DMS153 treated with DMSO at 0.1 percent for 48 hours (cell line): ENCODE results near the gene EPHA1.

ENCODE experiments used
- DNase-seq: peaks from one replicate; lab custom pipeline; 2025; ENCODE audit not compliant: unreplicated experiment; lab: John Stamatoyannopoulos, UW

EPHA1 gene

GRCh38 chr7:143408686-143409561 lies at the start of gene EPHA1:
Gene EPHA1 (minus strand): TSS chr7:143408856. CDS start chr7:143408805, 51 bp downstream.
- DNase-seq = peak; percentile 28

DNA sequence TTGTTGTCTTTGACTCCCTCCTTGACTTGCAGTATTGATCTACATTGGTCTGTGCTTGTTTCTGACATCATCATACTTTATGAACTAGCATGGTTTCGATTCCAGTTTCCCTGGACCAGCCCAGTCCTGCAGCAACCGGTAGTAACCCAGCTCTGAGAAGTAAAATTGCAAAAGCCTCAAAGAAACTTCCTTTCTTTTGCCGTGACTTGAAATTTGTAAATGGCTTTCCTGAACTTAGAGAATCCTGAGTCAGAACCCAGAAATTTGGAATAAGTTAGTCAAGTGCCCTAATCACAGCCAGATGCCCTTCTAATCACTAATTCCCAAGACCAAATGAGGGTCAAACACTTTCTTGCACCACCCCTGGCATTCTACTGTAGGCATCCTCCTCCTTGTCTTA lies 49.6 kb upstream of the EPHA1 start:
- no peak for DNase-seq

DNA sequence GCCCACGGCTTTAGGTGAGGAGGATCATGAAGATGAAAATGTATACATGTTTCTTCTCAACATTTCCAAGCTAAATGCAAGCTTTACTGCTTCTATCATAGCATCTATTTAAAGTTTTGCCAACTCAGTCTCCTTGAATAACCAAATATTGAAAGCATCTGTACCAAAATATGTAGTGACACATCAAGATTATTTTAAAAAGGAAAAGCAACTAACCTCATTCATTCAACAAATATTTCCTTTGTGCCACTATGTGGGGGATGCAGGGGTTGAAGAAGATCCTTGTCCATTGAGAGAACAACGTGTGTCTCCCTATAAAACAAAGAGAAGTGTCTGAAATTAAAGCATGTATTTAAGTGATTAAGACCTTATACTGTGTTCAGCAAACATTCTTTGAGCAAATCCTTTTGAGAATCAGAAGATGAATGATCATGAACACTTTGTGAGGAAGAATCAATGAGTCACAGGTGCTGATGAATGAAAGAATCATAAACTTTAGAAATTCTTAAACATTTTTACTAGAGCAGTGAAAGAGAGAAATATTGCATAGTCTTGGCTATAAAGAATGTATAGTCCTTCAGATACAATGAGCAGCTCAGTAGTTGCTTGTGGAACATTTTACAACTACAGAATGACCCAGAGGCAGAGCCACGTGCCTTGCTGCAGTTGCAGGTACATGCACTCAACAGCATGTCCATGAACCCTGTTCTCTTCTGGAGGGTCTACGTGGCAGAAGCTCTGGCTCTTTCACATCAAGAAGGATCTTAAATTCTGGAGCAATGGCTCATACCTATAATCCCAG lies 48.5 kb upstream of the EPHA1 start:
- no peak for DNase-seq

GRCh38 chr7:143455942-143456341 lies 47.3 kb upstream of the EPHA1 start:
- no peak for DNase-seq

GRCh38 chr7:143455491-143455890 lies 46.8 kb upstream of the EPHA1 start:
- DNase-seq = no peak

- DNase-seq = no peak
Measured at GRCh38 chr7:143454091-143454680, 45.5 kb upstream of the EPHA1 start.

DNA sequence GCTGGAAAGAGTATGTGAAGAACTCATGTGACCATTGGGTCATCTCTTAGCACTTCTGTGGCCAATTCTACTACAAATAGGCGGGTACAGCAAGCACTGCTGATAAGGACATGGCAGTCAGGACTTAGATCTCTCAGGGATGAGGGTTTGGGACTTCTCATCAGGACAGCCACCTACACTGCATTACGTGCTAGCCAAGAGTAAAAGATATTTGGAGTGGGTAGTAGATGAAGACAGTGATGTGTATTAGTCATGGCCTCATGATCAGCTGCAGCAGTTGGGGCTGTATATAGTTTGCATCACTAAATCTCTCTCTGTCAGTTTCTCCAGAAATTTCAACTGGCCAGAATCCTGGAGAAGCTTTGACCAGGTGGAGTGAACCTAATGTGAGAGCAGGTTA lies 43.8 kb upstream of the EPHA1 start:
- no peak for DNase-seq

DNA sequence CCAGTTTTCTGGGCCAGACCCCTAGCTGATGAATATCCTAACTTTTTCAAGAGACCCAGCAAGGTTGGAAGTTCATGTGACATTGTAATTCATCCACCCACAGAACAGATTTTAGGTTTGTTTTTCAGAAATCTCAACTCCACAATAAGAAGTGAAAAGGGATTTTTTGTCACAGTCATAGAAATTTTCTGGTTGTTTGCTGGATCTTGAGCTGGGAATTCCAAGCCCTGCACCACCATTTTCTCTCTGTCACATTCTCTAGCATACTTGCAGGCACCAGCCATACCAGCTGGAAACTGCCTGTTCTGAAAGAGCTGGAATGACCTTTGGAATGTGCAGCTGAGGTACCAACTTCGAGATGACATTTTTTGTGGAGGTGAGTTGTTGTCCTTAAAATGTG lies 43.1 kb upstream of the EPHA1 start:
- DNase-seq = no peak

DNA sequence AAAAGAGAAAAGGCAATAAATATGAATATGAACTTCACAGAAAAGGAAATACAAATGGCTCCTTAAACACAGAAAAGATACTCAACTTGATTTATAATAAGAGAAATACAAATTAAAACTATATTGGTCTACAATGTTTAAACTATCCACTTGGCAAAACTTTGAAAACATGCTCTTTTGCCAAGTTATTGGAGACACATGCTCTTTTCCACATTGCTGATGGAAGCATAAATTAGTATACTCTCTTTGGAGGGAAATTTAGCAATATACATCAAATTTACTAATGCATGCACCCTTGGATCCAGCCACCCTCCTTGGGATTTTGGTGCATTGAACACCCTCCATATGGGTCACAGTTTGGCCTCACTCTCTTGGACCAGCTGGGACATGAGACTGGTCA lies 42.5 kb upstream of the EPHA1 start:
- DNase-seq = no peak

DNA sequence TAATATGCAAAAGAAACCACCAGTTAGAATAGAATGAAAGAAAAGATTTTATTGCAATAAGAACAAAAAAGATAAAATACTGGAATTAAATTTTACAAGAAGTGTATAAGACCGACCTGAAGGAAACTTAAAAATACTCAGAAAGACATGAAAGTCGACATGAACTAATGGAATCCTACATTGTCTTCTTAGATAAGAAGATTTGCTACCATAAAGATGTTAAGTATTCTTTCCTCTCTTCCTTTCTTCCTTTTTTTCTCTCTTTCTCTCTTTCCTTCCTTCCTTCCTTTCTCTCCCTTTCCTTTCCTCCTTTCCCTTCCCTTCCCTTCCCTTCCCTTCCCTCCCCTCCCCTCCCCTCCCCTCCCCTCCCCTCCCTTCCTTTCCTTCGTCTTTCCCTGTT lies 41.1 kb upstream of the EPHA1 start:
- DNase-seq = no peak

- no peak for DNase-seq
Measured at GRCh38 chr7:143448429-143448828, 39.8 kb upstream of the EPHA1 start.

DNA sequence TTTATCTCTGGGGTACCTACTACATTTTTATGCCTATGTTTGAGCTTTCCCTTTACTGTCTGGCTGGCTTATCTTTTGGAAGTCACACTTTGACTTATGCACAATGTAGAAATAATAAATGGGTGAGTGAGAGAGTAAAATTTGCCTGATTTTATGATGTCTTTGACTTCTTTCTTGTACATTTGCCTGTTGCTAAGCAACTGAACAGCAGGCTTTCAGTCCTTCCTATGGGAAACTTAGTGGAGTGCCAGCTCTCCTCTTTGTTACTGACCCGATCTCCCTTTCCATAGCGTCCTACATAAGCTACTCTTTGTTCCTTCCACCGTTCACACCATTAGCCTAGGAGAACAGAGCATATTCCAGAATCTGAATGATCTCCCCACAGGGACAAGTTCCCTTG lies 38.8 kb upstream of the EPHA1 start:
- DNase-seq = no peak

GRCh38 chr7:143444785-143445184 lies 36.1 kb upstream of the EPHA1 start:
- no peak for DNase-seq

DNA sequence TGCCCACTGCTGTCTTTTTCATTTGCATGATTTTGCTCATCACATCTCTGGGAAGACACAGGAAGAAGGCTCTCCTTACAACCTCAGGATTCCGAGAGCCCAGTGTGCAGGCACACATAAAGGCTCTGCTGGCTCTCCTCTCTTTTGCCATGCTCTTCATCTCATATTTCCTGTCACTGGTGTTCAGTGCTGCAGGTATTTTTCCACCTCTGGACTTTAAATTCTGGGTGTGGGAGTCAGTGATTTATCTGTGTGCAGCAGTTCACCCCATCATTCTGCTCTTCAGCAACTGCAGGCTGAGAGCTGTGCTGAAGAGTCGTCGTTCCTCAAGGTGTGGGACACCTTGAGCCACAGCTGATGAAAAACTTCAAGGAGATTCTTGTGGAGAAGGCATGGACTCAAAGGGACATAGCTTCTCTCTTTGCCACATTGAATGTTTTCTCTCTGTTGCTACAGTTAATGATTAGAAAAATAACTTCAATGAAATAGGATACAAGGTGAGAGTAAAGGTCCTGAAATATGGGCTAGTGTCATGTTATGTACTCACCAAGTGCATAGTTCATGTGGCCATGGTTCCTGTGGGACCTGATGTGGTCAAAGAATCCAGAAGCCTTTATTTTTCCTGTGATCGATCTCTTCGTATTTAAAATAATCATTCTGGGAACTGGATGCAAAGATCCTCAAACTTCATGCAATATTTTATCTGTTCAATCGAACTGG lies 35.6 kb upstream of the EPHA1 start:
- no peak for DNase-seq

GRCh38 chr7:143443153-143443552 lies 34.5 kb upstream of the EPHA1 start, which contains the start of gene TAS2R60:
Gene TAS2R60 (plus strand): TSS chr7:143443453. CDS start chr7:143443453, 0 bp downstream.
- DNase-seq = no peak

DNA sequence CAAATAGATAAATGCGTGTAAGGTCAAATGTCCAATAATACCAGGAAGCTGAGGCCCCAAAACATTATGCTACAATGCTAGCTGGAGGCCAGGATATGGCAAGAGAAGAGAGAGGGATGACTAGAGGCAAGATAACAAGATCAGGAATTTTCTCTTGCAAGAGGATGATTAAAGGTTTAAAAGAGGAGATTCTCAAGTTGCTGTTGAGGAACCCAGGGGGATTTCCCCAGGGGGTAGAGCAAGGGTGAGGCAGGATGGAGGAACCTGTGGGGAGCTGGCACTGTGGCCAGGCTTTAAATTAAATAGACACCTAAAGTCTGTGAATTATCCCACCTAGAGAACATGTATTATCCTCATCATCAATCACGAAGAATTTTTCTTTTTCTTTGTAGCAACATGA lies 31.2 kb upstream of the EPHA1 start:
- no peak for DNase-seq

DNA sequence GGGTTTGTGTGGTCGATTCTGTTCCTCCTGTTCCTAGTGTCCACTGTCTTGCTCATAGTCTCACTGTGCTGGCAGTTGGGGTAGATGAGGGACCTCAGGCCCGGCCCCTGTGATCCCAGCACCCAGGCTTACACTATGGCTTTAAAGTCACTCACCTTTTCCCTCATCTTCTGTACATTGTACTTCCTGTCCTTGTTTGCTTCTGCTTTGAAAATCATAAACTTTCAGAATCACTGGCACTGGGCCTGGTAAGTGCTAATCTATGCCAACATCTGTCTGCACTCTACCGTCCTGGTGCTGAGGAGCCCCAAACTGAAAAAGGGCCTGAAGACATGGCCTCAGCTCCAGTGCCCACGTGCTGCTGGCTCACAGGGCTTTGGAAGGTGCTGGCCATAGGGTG lies 28.9 kb upstream of the EPHA1 start:
- no peak for DNase-seq

DNA sequence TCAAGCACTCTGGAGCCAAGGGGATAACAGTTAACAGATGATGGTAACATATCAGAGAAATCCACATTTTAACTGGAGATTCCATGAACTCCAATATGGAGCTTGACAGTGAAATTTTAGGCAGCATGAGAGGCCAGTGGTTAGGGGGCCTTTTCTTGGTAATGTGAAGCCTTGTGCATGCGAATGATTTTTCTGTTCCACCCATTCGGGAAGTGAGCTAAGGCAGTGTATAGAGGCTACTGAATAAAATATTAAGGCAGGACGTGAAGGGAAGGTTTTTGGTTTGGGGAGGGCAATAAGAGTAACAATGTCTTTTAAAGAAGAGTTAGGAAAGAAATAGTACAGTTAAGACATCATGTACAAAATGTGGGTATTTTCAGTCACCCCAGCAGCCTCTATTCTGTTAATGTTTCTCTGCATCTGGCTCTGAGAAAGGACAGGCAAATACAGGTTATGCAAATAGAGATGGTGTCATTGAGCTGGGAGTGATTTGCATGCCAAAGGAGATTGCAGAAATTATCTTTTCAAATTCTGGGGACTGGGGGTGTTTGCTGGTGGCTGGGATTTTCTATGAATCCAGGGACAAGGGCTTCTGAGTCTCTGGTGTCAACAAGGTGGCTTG lies 27.8 kb upstream of the EPHA1 start:
- no peak for DNase-seq

- no peak for DNase-seq
Measured at GRCh38 chr7:143435266-143435665, 26.6 kb upstream of the EPHA1 start.

DNA sequence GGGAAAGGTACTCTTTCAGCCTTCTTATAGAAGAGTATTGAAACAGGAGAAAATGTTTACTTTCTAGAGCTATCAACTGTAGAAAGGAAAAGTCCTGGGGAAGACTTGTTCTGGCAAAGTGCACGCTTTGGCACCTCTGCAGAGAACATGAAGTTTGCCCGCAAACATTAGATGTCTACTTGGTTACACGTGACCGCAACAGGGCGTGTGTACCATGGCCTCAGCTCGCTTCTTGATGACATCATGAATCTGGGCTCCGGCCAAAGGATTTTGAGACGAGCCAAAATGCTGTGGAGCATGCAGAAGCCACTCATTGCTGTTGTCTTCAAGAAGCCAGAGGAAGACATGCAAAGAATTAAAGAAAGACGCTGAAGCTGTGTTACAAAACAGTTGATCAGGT lies 26.0 kb upstream of the EPHA1 start:
- DNase-seq = no peak

- DNase-seq = no peak
Measured at GRCh38 chr7:143433759-143434158, 25.1 kb upstream of the EPHA1 start.
